SK-N-MC (cell line): ENCODE data around the gene ELOVL6.

Experiments used
- EZH2 ChIP-seq: fragments of 200-600 bp; sonication (generic); IDR thresholded peaks from one replicate; pipeline ENCODE4 v1.6.1; 2017; ENCODE audit warnings: antibody characterized with exemption
- POLR2AphosphoS5 ChIP-seq: IDR thresholded peaks from 2 replicates; pipeline ENCODE4 v1.6.1; 2012; ENCODE audit warnings: mild to moderate bottlenecking, low read depth, low read length, borderline replicate concordance

GRCh38 chr4:110025056-110025455 lies 173.4 kb downstream of the ELOVL6 start:
- TF ChIP-seq POLR2AphosphoS5 (no peak), EZH2 (no peak)
